Endothelial cell of umbilical vein (primary cell): ENCODE measurements around the gene MEN1. TPM values are rescaled to one million over a fixed set of nuclear protein-coding genes. Genes with fewer than 3 reads are reported as not detected.

Experiments used
- BruUV-seq: library from RNA; stranded (reverse); fragments of 400-500 nt; replicated peaks from 2 replicates; lab custom pipeline; 2021; lab: Mats Ljungman, UMichigan
- CTCF ChIA-PET: fragments of 300-600, 350-600 bp; sonication (Branson Sonifier 250); formaldehyde crosslinking; loops from one replicate; lab custom pipeline; 2021; ENCODE audit warnings: antibody characterized with exemption, inconsistent platforms; lab: Charles Lee
- POLR2A ChIA-PET: fragments of 300-600, 350-600 bp; sonication (Branson Sonifier 250); formaldehyde crosslinking; loops from one replicate; lab custom pipeline; 2021; ENCODE audit warnings: antibody characterized with exemption, inconsistent platforms; lab: Charles Lee
- DNase-seq: peaks from one replicate; pipeline ENCODE4 v3.0.0-alpha.2; 2011; ENCODE audit warnings: low read depth, low spot score
- FAIRE-seq: peaks from 2 replicates; lab custom pipeline; 2011; peaks lifted over from hg19 to GRCh38; lab: Jason Lieb, UNC
- H2AFZ ChIP-seq: 2 replicates; pipeline ENCODE4 v1.6.0; 2012; ENCODE audit warnings: low read depth, low read length, control low read depth, inconsistent platforms
- H3K27ac ChIP-seq: 2 replicates; pipeline ENCODE4 v1.5.1; 2011; ENCODE audit warnings: low read depth, mild to moderate bottlenecking, control low read depth, low read length, moderate library complexity; ENCODE audit not compliant: insufficient read depth
- H3K27me3 ChIP-seq, 2 experiments: 2 replicates each; pipeline versions ENCODE4 v1.6.0 to v1.6.1; 2011; ENCODE audit warnings: low read length in 2 of 2, mixed read lengths in 1 of 2; ENCODE audit not compliant: control insufficient read depth in 2 of 2, insufficient read depth in 2 of 2
- H3K36me3 ChIP-seq, 2 experiments: 2 replicates in 1 of 2; 3 replicates in 1 of 2; pipeline ENCODE4 v1.5.1; 2011; ENCODE audit warnings: low read length in 2 of 2, mild to moderate bottlenecking in 1 of 2, moderate library complexity in 1 of 2; ENCODE audit not compliant: control insufficient read depth in 2 of 2, insufficient read depth in 2 of 2; ENCODE audit errors: extremely low read depth in 1 of 2
- H3K4me1 ChIP-seq: 3 replicates; pipeline ENCODE4 v1.5.1; 2011; ENCODE audit warnings: mild to moderate bottlenecking, low read length; ENCODE audit not compliant: control insufficient read depth, insufficient read depth; ENCODE audit errors: extremely low read depth
- H3K4me2 ChIP-seq: 2 replicates; pipeline ENCODE4 v1.6.1; 2011; ENCODE audit warnings: low read length, control low read depth, mixed read lengths; ENCODE audit not compliant: insufficient read depth
- H3K4me3 ChIP-seq, 3 experiments: fragments of 200-600 bp in 1 of 3; sonication (generic), shearing (Covaris generic) in 1 of 3; replicated peaks in 1 of 3; 2 replicates each; pipeline ENCODE4 v1.5.1; 2011 to 2016; ENCODE audit warnings: control low read depth in 3 of 3, low read length in 3 of 3, mild to moderate bottlenecking in 2 of 3, inconsistent platforms in 1 of 3, low read depth in 1 of 3, moderate library complexity in 1 of 3; ENCODE audit not compliant: insufficient read depth in 1 of 3
- H3K79me2 ChIP-seq: 2 replicates; pipeline ENCODE4 v1.6.0; 2012; ENCODE audit warnings: low read length, inconsistent platforms; ENCODE audit not compliant: control insufficient read depth, insufficient read depth
- H3K9ac ChIP-seq: replicated peaks from 2 replicates; pipeline ENCODE3; 2011; ENCODE audit warnings: low read length, control low read depth; ENCODE audit not compliant: insufficient read depth; ENCODE audit errors: extremely low read depth
- H3K9me1 ChIP-seq: replicated peaks from 3 replicates; pipeline ENCODE4 v1.6.0; 2011; ENCODE audit warnings: mild to moderate bottlenecking, low read length; ENCODE audit not compliant: control insufficient read depth, insufficient read depth; ENCODE audit errors: extremely low read depth
- H3K9me3 ChIP-seq: replicated peaks from 2 replicates; pipeline ENCODE4 v1.5.1; 2012; ENCODE audit warnings: low read length, inconsistent platforms; ENCODE audit not compliant: control insufficient read depth, insufficient read depth
- H4K20me1 ChIP-seq: replicated peaks from 2 replicates; pipeline ENCODE3; 2011; ENCODE audit warnings: mild to moderate bottlenecking, low read length; ENCODE audit not compliant: control insufficient read depth, insufficient read depth; ENCODE audit errors: extremely low read depth
- EZH2 ChIP-seq: IDR thresholded peaks from 2 replicates; pipeline ENCODE4 v1.6.1; 2012; ENCODE audit warnings: borderline replicate concordance, low read depth, mild to moderate bottlenecking, moderate library complexity, low read length, inconsistent platforms; ENCODE audit not compliant: severe bottlenecking
- FOS ChIP-seq: IDR thresholded peaks from 2 replicates; pipeline ENCODE4 v1.6.1; 2011; ENCODE audit warnings: mild to moderate bottlenecking, low read length, moderate library complexity, borderline replicate concordance; ENCODE audit not compliant: insufficient read depth
- GATA2 ChIP-seq: IDR thresholded peaks from 2 replicates; pipeline ENCODE4 v1.7.0; 2011; ENCODE audit warnings: low read depth, mild to moderate bottlenecking, moderate library complexity, mixed read lengths, low read length; ENCODE audit not compliant: insufficient read length, insufficient read depth
- JUN ChIP-seq: IDR thresholded peaks from 2 replicates; pipeline ENCODE4 v1.6.1; 2011; ENCODE audit warnings: borderline replicate concordance, low read depth; ENCODE audit not compliant: insufficient read length, insufficient read depth
- MYC ChIP-seq: IDR thresholded peaks from one replicate; pipeline ENCODE4 v1.6.1; 2011; ENCODE audit warnings: mild to moderate bottlenecking, low read depth, low read length
- POLR2A ChIP-seq: IDR thresholded peaks from 2 replicates; pipeline ENCODE4 v1.6.1; 2012; ENCODE audit warnings: low read depth, mild to moderate bottlenecking, control low read depth, low read length
- POLR2AphosphoS5 ChIP-seq: IDR thresholded peaks from 2 replicates; pipeline ENCODE4 v1.6.1; 2012; ENCODE audit warnings: low read depth, mild to moderate bottlenecking, control low read depth, low read length, moderate library complexity; ENCODE audit not compliant: insufficient read depth
- dilution Hi-C: fragments of 300-500 bp; cut with MboI; formaldehyde crosslinking; loops from one replicate; pipeline ENCODE4 v1.15.0; 2019; ENCODE audit warnings: low sequenced_read_pairs; ENCODE audit not compliant: extremely low pct_ligation_motif_present
- intact Hi-C: fragments of 100-400 bp; cut with micrococcal nuclease; formaldehyde crosslinking; loops from one replicate; pipeline ENCODE4 v1.10.0; 2022
- polyA plus RNA-seq, 4 experiments: library from polyadenylated mRNA; depleted of rRNA in 3 of 4; stranded (reverse) in 3 of 4; unstranded in 1 of 4; fragments of >200 nt; gene quantifications; 2 replicates each; pipeline versions ENCODE4 v1.2.1 to v1.2.3, GENCODE V29; 2011 to 2012; ENCODE audit warnings: missing spikeins in 1 of 4
- total RNA-seq: library from RNA; stranded (reverse); gene quantifications from 2 replicates; pipeline ENCODE4 v1.2.3, GENCODE V29; 2021
- TF ChIP-seq, protein P1 (sequence below), 2 donors: IDR thresholded peaks; 1 replicate in 1 of 2; 2 replicates in 1 of 2; pipeline ENCODE4 v1.5.1; 2011; ENCODE audit warnings: low read length in 2 of 2, mild to moderate bottlenecking in 2 of 2, moderate library complexity in 2 of 2, control low read depth in 1 of 2, inconsistent platforms in 1 of 2, low read depth in 1 of 2; ENCODE audit not compliant: insufficient read depth in 1 of 2; ENCODE audit errors: extremely low read depth in 1 of 2
- TF ChIP-seq, protein P2 (sequence below): IDR thresholded peaks from 2 replicates; pipeline ENCODE4 v1.6.1; 2011; ENCODE audit not compliant: insufficient read depth, insufficient read length

The MEN1 gene
- total and polyA plus RNA-seq, 2 donors (not counting 3 experiments of a cell fraction or from before 2014, with no cell fraction given): 41.1 to 43.1 TPM

DNA sequence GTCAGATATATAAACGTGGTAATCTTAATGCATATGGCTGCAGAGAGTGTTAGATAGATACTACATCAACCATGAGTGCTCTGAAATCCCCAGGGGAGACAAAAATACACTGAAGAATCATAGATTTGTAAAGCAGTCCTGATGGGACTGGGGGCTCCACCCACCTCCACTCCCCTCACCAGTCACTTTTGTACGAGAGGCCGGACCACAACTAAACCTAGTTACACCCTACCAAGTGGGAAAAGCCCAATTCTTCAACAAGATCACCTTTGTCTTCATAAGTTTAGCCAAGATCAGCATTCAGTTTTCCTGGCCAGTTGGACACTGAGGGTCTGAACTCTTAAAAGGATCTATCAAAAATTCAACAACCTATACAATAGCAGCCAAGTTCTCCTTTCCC, 33.5 kb downstream of the MEN1 start:
- Histone ChIP-seq H3K9me3 (no peaks in the 10 kb centered on the region), H2AFZ (no peak overlapping the region), H3K9ac (peak overlapping the region; percentile 65), H3K4me1 (peaks cover 38% of the 10 kb centered on the region), H4K20me1 (peaks cover 21% of the 10 kb centered on the region), H3K36me3 (peaks cover 21 to 31% of the 10 kb centered on the region in 2 experiments), H3K79me2 (peaks cover 57% of the 10 kb centered on the region), H3K4me3 (peak overlapping the region; percentile 7 to 85 (median 75)), H3K27me3 (no peaks in the 10 kb centered on the region), H3K4me2 (peak overlapping the region; percentile 91), H3K27ac (peak overlapping the region; percentile 2), H3K9me1 (no peaks in the 10 kb centered on the region)
- no TSS peak for BruUV-seq
- DNase-seq: no peak
- ChIA-PET CTCF (interaction anchor here (0.8 to 1.4 kb wide), 2 partner anchors 12 to 14 kb away, joined by 3 to 6 read pairs; no protein-coding TSS in a partner anchor), POLR2A (no interaction called here)
- TF ChIP-seq, protein P1, sequence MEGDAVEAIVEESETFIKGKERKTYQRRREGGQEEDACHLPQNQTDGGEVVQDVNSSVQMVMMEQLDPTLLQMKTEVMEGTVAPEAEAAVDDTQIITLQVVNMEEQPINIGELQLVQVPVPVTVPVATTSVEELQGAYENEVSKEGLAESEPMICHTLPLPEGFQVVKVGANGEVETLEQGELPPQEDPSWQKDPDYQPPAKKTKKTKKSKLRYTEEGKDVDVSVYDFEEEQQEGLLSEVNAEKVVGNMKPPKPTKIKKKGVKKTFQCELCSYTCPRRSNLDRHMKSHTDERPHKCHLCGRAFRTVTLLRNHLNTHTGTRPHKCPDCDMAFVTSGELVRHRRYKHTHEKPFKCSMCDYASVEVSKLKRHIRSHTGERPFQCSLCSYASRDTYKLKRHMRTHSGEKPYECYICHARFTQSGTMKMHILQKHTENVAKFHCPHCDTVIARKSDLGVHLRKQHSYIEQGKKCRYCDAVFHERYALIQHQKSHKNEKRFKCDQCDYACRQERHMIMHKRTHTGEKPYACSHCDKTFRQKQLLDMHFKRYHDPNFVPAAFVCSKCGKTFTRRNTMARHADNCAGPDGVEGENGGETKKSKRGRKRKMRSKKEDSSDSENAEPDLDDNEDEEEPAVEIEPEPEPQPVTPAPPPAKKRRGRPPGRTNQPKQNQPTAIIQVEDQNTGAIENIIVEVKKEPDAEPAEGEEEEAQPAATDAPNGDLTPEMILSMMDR (IDR thresholded peaks at IDR 0.05; ENCODE audit: extremely low read depth in 1 of 2, insufficient read depth in 1 of 2, low read depth in 1 of 2, low read length in 2 of 2): no peak
- TF ChIP-seq MYC: no peak
- TF ChIP-seq, protein P2, sequence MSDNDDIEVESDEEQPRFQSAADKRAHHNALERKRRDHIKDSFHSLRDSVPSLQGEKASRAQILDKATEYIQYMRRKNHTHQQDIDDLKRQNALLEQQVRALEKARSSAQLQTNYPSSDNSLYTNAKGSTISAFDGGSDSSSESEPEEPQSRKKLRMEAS: no peak
- no peak for TF ChIP-seq FOS
- TF ChIP-seq POLR2AphosphoS5: no peak
- TF ChIP-seq EZH2: no peak
- TF ChIP-seq GATA2: no peak
- no peak for TF ChIP-seq JUN
- TF ChIP-seq POLR2A: no peak
- intact Hi-C loops: loop anchor here (1.0 kb wide), 1 partner anchor 117 kb away; no protein-coding TSS in a partner anchor
- dilution Hi-C loops: no loop called here
- no peak for FAIRE-seq
